Central memory CD4-positive, alpha-beta T cell (primary cell): ENCODE measurements around the gene HIGD1A.
A peak's percentile ranks its signal among the peaks of the same experiment; 100 is the strongest.

ENCODE experiments used
- DNase-seq: peaks from one replicate; pipeline ENCODE4 v3.0.0; 2022

Gene HIGD1A

GRCh38 chr3:42753757-42754156 is 50.5 kb downstream of the HIGD1A start:
- no peak for DNase-seq

GRCh38 chr3:42752961-42753360 is 51.3 kb downstream of the HIGD1A start:
- DNase-seq: no peak

- DNase-seq: no peak
Observed at GRCh38 chr3:42752441-42752840, 51.8 kb downstream of the HIGD1A start.

- no peak for DNase-seq
Observed at GRCh38 chr3:42751609-42752008, 52.7 kb downstream of the HIGD1A start.

- no peak for DNase-seq
Observed at GRCh38 chr3:42750834-42751233, 53.5 kb downstream of the HIGD1A start.

- DNase-seq: no peak
Observed at GRCh38 chr3:42749753-42750231, 54.5 kb downstream of the HIGD1A start.

- no peak for DNase-seq
Observed at GRCh38 chr3:42749025-42749752, 55.1 kb downstream of the HIGD1A start.

- peak; percentile 30 for DNase-seq
Observed at GRCh38 chr3:42747581-42747980, 56.7 kb downstream of the HIGD1A start.

GRCh38 chr3:42746455-42747450 is 57.5 kb downstream of the HIGD1A start:
- no peak for DNase-seq

GRCh38 chr3:42745776-42746454 is 58.4 kb downstream of the HIGD1A start:
- DNase-seq: no peak

- DNase-seq: no peak
Observed at GRCh38 chr3:42745291-42745745, 59.0 kb downstream of the HIGD1A start.

- DNase-seq: no peak
Observed at GRCh38 chr3:42743204-42743995, 60.9 kb downstream of the HIGD1A start.

GRCh38 chr3:42742688-42743087 is 61.6 kb downstream of the HIGD1A start:
- no peak for DNase-seq

GRCh38 chr3:42742259-42742658 is 62.0 kb downstream of the HIGD1A start:
- DNase-seq: no peak

- DNase-seq: no peak
Observed at GRCh38 chr3:42741796-42742195, 62.5 kb downstream of the HIGD1A start.

- DNase-seq: no peak
Observed at GRCh38 chr3:42739401-42740158, 64.7 kb downstream of the HIGD1A start.

GRCh38 chr3:42736531-42736930 is 67.8 kb downstream of the HIGD1A start:
- no peak for DNase-seq

GRCh38 chr3:42736081-42736480 is 68.2 kb downstream of the HIGD1A start:
- no peak for DNase-seq

GRCh38 chr3:42735615-42736014 is 68.7 kb downstream of the HIGD1A start:
- no peak for DNase-seq

GRCh38 chr3:42735019-42735418 is 69.3 kb downstream of the HIGD1A start:
- DNase-seq: no peak

GRCh38 chr3:42734263-42734860 is 69.9 kb downstream of the HIGD1A start:
- DNase-seq: no peak
